Measurements from ENCODE around the gene CRHR1. TPM values are rescaled to one million over a fixed set of nuclear protein-coding genes. Genes with fewer than 3 reads are reported as not detected.

Gene CRHR1
- total RNA-seq, 4 donors from 2014 or later: 1.5 to 24.7 (median 7.4) TPM

- no peaks in the 10 kb centered on the region for H3K9me3 ChIP-seq
- no peak for TF ChIP-seq POLR2A (IDR thresholded peaks at IDR 0.05)
- TF ChIP-seq CTCF (IDR thresholded peaks at IDR 0.05): no peak
- no peak for DNase-seq
- intact Hi-C loops (cut with DNase I; ENCODE audit: low total_unique reads): no loop called here
- no peak overlapping the region for H3K27ac ChIP-seq
- H3K27me3 ChIP-seq: no peaks in the 10 kb centered on the region
- H3K4me3 ChIP-seq: no peak overlapping the region
- no peaks in the 10 kb centered on the region for H3K4me1 ChIP-seq
- H3K36me3 ChIP-seq: no peaks in the 10 kb centered on the region
Observed at GRCh38 chr17:45792995-45793755, 9.1 kb downstream of the CRHR1 start.

GRCh38 chr17:45793999-45794540 is 9.9 kb downstream of the CRHR1 start:
- Histone ChIP-seq H3K4me3 (no peak overlapping the region), H3K4me1 (no peaks in the 10 kb centered on the region), H3K36me3 (no peaks in the 10 kb centered on the region), H3K27ac (no peak overlapping the region), H3K9me3 (no peaks in the 10 kb centered on the region), H3K27me3 (no peaks in the 10 kb centered on the region)
- intact Hi-C loops (cut with DNase I; ENCODE audit: low total_unique reads): no loop called here
- no peak for DNase-seq
- TF ChIP-seq POLR2A (IDR thresholded peaks at IDR 0.05) (no peak), CTCF (IDR thresholded peaks at IDR 0.05) (no peak)

DNA sequence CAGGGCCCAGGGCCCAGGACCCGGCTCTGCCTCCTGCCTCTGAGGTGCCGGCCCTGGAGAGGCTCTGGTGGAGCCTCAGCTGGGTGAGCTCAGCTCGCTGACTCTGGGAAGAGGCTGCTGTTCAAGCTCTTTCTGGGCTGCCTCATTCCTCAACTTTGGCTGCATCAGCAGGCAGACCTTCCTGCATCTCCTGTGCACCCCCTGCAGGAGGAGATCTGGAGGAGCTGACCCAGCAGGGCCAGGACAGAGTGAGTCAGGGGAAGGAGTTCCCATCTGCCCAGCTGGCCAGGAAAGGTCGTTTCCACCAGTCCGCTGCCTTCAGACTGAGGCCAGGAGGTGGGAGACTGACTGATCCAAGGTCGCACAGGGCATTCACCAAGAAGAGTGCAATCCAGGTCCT is 10.7 kb downstream of the CRHR1 start:
- Histone ChIP-seq H3K27ac (no peak overlapping the region), H3K9me3 (no peaks in the 10 kb centered on the region), H3K4me1 (no peaks in the 10 kb centered on the region), H3K27me3 (no peaks in the 10 kb centered on the region), H3K36me3 (no peaks in the 10 kb centered on the region), H3K4me3 (no peak overlapping the region)
- no peak for DNase-seq
- intact Hi-C loops (cut with DNase I; ENCODE audit: low total_unique reads): no loop called here
- TF ChIP-seq POLR2A (IDR thresholded peaks at IDR 0.05) (no peak), CTCF (IDR thresholded peaks at IDR 0.05) (no peak)

GRCh38 chr17:45800816-45801215 is 16.7 kb downstream of the CRHR1 start:
- TF ChIP-seq POLR2A (IDR thresholded peaks at IDR 0.05) (no peak), CTCF (IDR thresholded peaks at IDR 0.05) (no peak)
- Histone ChIP-seq H3K9me3 (no peaks in the 10 kb centered on the region), H3K36me3 (no peaks in the 10 kb centered on the region), H3K4me1 (no peaks in the 10 kb centered on the region), H3K27ac (no peak overlapping the region), H3K27me3 (no peaks in the 10 kb centered on the region), H3K4me3 (no peak overlapping the region)
- intact Hi-C loops (cut with DNase I; ENCODE audit: low total_unique reads): no loop called here
- DNase-seq: no peak

GRCh38 chr17:45801421-45801820 is 17.3 kb downstream of the CRHR1 start:
- Histone ChIP-seq H3K27ac (no peak overlapping the region), H3K36me3 (no peaks in the 10 kb centered on the region), H3K9me3 (no peaks in the 10 kb centered on the region), H3K4me3 (no peak overlapping the region), H3K27me3 (no peaks in the 10 kb centered on the region), H3K4me1 (no peaks in the 10 kb centered on the region)
- no peak for TF ChIP-seq POLR2A (IDR thresholded peaks at IDR 0.05)
- TF ChIP-seq CTCF (IDR thresholded peaks at IDR 0.05): no peak
- intact Hi-C loops (cut with DNase I; ENCODE audit: low total_unique reads): no loop called here
- no peak for DNase-seq

Measured in uterus (tissue), 4 donors.